Nephron progenitor cell (in vitro differentiated cells): ENCODE data around the gene SLC36A1.

ENCODE experiments used
- DNase-seq: peaks from one replicate; pipeline ENCODE4 v3.0.0; 2021
- H3K27ac Mint-ChIP-seq: 2 replicates; pipeline ENCODE4 v1.8.0; 2021; ENCODE audit warnings: mild to moderate bottlenecking, moderate library complexity, mixed read lengths
- H3K27me3 Mint-ChIP-seq: 2 replicates; pipeline ENCODE4 v1.8.0; 2021; ENCODE audit warnings: mild to moderate bottlenecking, low read depth, mixed read lengths; ENCODE audit not compliant: poor library complexity
- H3K36me3 Mint-ChIP-seq: 2 replicates; pipeline ENCODE4 v1.8.0; 2021; ENCODE audit warnings: low read depth, mixed read lengths
- H3K4me1 Mint-ChIP-seq: 2 replicates; pipeline ENCODE4 v1.8.0; 2021; ENCODE audit warnings: mixed read lengths
- H3K4me3 Mint-ChIP-seq: 2 replicates; pipeline ENCODE4 v1.8.0; 2021; ENCODE audit warnings: mild to moderate bottlenecking, moderate library complexity, mixed read lengths
- H3K9me3 Mint-ChIP-seq: 2 replicates; pipeline ENCODE4 v1.8.0; 2021; ENCODE audit warnings: mild to moderate bottlenecking, moderate library complexity, mixed read lengths
- TF ChIP-seq, protein P1 (sequence below): fragments of 200-600 bp; sonication (generic); IDR thresholded peaks from 2 replicates; pipeline ENCODE4 v1.5.0; 2021; ENCODE audit warnings: antibody characterized with exemption

The SLC36A1 gene

DNA sequence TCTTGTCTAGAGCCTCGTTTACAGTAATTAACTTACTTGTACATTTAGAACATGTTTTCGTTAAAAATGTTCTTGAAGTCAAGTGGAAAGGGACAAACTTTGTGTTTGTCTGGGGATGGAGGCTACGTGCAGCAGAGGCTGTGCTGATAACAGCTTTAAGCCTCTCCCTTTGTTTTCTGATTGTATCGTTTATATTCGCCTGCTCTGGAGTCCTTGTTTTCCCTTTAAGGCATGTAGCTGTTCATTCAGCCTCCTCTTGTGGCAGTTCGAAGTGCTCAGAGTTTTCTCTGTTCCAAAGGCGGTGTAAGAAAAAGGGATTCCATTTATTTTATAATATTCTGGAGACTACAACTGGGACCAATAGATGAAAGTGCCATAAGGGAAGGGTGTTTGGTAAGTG, 1.9 kb downstream of the SLC36A1 start:
- H3K27me3 Mint-ChIP-seq, result peaks cover 26% of the 10 kb centered on the region
- H3K9me3 Mint-ChIP-seq, result no peaks in the 10 kb centered on the region
- H3K4me1 Mint-ChIP-seq, result peaks cover 32% of the 10 kb centered on the region
- TF ChIP-seq, protein P1, sequence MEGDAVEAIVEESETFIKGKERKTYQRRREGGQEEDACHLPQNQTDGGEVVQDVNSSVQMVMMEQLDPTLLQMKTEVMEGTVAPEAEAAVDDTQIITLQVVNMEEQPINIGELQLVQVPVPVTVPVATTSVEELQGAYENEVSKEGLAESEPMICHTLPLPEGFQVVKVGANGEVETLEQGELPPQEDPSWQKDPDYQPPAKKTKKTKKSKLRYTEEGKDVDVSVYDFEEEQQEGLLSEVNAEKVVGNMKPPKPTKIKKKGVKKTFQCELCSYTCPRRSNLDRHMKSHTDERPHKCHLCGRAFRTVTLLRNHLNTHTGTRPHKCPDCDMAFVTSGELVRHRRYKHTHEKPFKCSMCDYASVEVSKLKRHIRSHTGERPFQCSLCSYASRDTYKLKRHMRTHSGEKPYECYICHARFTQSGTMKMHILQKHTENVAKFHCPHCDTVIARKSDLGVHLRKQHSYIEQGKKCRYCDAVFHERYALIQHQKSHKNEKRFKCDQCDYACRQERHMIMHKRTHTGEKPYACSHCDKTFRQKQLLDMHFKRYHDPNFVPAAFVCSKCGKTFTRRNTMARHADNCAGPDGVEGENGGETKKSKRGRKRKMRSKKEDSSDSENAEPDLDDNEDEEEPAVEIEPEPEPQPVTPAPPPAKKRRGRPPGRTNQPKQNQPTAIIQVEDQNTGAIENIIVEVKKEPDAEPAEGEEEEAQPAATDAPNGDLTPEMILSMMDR, result no peak
- no peak for DNase-seq
- H3K36me3 Mint-ChIP-seq, result no peaks in the 10 kb centered on the region
- no peak overlapping the region for H3K27ac Mint-ChIP-seq
- H3K4me3 Mint-ChIP-seq, result peak overlapping the region; percentile 94

DNA sequence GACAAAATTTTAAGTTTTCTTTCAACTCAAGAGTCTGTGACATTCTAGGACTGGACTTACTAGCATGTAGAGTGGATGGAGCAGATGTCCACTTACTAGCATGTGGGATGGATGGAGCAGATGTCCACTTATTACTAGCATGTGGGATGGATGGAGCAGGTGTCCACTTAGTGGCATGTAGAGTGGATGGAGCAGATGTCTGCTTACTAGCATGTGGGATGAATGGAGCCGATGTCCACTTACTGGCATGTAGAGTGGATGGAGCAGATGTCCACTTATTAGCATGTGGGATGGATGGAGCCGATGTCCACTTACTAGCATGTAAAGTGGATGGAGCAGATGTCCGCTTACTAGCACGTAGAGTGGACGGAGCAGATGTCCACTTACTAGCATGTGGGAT, 2.4 kb downstream of the SLC36A1 start:
- Mint-ChIP-seq H3K27ac (no peak overlapping the region), H3K9me3 (no peaks in the 10 kb centered on the region), H3K27me3 (peaks cover 23% of the 10 kb centered on the region), H3K4me3 (no peak overlapping the region), H3K4me1 (peaks cover 37% of the 10 kb centered on the region), H3K36me3 (no peaks in the 10 kb centered on the region)
- DNase-seq, result no peak
- TF ChIP-seq, protein P1, result no peak

DNA sequence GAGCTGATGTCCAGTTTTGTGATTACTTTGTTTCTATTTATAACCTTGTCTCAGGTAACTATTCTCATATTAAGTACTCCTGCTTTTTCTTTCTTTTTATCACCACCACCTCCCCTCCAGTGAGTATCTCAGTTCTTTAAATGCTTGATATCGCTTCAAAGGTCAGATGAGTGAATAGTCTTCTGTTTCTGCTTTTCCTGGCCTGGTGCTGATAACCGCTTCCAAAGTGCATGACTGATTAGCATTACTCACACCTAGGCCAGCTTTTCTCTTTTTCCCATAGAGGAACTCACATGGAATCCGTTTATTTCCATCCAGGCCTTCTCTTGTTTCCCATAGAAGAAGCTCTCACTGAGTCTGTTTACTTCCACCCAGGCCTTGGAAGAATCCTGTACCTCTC, 3.2 kb downstream of the SLC36A1 start:
- TF ChIP-seq, protein P1, result no peak
- no peak for DNase-seq
- no peaks in the 10 kb centered on the region for H3K36me3 Mint-ChIP-seq
- H3K27me3 Mint-ChIP-seq, result peaks cover 22% of the 10 kb centered on the region
- peaks cover 45% of the 10 kb centered on the region for H3K4me1 Mint-ChIP-seq
- H3K27ac Mint-ChIP-seq, result no peak overlapping the region
- H3K4me3 Mint-ChIP-seq, result no peak overlapping the region
- no peaks in the 10 kb centered on the region for H3K9me3 Mint-ChIP-seq

DNA sequence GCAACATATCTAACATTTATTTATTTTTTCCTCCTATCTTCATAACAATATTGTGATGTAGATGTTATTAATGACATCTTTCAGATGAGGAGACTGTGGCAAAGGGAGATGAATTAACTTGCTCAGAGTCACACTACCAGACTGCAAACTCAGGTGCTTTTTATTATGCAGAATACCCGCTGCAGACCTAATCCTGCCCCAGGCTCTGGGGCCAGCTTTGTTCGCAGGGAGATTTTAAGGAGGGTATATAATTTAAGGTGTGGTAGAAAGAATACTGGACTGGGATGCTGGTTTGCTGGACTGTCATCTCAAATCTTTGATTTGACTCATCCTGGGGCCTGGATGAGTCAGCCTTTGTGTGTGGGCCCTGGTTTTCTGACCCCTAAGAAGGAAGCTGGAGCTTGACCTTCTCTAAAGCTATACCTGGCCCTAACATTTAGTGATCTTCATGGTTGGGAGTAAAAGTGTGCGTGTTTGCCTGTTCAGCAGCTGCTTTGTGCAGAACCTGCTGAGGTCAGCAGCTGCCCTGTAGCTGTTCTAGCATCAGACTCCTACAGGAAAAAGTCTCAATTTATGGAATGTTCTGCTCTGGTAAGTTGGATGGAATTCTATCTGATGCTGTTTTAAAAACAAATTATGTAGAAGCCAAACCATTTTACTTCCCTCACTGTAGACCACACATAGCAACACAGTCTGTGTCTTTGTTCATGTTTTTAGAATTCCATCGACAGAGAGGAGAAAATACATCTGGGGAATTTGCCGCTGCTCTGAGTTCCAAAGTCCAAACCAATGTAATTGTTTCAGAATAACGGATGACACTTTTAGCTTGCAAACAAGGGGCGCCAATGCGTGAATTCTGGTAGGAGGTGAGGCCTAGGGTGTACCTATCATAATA, 4.5 kb downstream of the SLC36A1 start:
- no peaks in the 10 kb centered on the region for H3K9me3 Mint-ChIP-seq
- H3K27me3 Mint-ChIP-seq, result peaks cover 16% of the 10 kb centered on the region
- no peak overlapping the region for H3K4me3 Mint-ChIP-seq
- H3K36me3 Mint-ChIP-seq, result no peaks in the 10 kb centered on the region
- TF ChIP-seq, protein P1, result no peak
- H3K27ac Mint-ChIP-seq, result no peak overlapping the region
- no peak for DNase-seq
- H3K4me1 Mint-ChIP-seq, result peaks cover 45% of the 10 kb centered on the region

DNA sequence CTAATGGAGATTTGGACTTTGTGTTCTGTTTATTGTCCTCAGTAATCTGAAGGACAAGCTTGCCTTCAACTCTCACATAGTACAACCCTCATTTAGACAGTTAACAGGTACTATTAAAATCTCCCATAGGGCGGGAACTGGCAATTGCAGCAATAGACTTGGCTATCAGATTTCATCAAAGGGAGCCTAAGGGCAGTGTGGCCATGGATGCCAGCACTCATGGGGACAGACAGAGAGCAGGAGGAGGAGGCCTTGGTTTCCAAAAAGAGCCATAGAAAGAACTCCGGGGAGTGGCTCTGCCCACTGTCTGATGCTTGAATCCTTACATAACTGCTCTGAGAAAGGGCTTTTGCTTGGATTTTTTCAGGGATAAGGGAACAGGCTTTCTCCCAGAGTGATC, 6.8 kb downstream of the SLC36A1 start:
- Mint-ChIP-seq H3K27me3 (peaks cover 2% of the 10 kb centered on the region), H3K27ac (no peak overlapping the region), H3K4me1 (peaks cover 30% of the 10 kb centered on the region), H3K4me3 (no peak overlapping the region), H3K36me3 (no peaks in the 10 kb centered on the region), H3K9me3 (no peaks in the 10 kb centered on the region)
- DNase-seq, result no peak
- TF ChIP-seq, protein P1, result no peak

DNA sequence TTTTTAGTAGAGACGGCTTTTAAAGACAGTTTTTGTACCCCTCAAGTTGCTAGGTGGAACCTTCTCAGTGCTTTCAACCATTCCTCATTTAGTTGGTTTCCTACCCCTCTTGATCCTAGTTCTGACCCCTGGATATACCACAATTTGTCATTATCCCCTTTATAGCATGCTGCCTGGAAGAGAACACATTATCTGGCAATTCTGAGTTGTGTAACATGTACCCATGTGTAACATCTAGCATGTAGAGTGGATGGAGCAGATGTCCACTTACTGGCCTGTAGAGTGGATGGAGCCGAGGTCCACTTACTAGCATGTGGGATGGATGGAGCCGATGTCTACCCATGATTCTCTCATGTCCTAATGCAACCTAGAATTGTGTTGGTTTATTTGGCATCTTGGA, 7.5 kb downstream of the SLC36A1 start:
- Mint-ChIP-seq H3K4me3 (no peak overlapping the region), H3K36me3 (no peaks in the 10 kb centered on the region), H3K27ac (no peak overlapping the region)

More for the DNA sequence above, 7.5 kb downstream of the SLC36A1 start:
- H3K9me3 Mint-ChIP-seq, result no peaks in the 10 kb centered on the region
- TF ChIP-seq, protein P1, result no peak
- no peak for DNase-seq
- peaks cover 28% of the 10 kb centered on the region for H3K4me1 Mint-ChIP-seq
- H3K27me3 Mint-ChIP-seq, result no peaks in the 10 kb centered on the region
